Bronchial epithelial cell (primary cell): ENCODE results near the gene KPTN. TPM values are rescaled to one million over a fixed set of nuclear protein-coding genes. Genes with fewer than 3 reads are reported as not detected.

ENCODE experiments used
- DNase-seq: peaks from one replicate; pipeline ENCODE4 v3.0.0-alpha.2; 2010; ENCODE audit warnings: low read depth
- FAIRE-seq: peaks from 2 replicates; lab custom pipeline; 2011; peaks lifted over from hg19 to GRCh38; lab: Jason Lieb, UNC
- H3K27me3 ChIP-seq: 2 replicates; pipeline ENCODE4 v1.5.1; 2011; ENCODE audit warnings: low read length; ENCODE audit not compliant: control insufficient read depth, insufficient read depth
- H3K36me3 ChIP-seq: 2 replicates; pipeline ENCODE4 v1.5.1; 2011; ENCODE audit warnings: low read length; ENCODE audit not compliant: control insufficient read depth, insufficient read depth
- H3K4me3 ChIP-seq: 2 replicates; pipeline ENCODE4 v1.5.1; 2011; ENCODE audit warnings: mild to moderate bottlenecking, low read depth, low read length, control low read depth
- total RNA-seq: library from RNA; depleted of rRNA; stranded (reverse); fragments of >200 nt; gene quantifications from 2 replicates; pipeline ENCODE4 v1.2.1, GENCODE V29; 2014
- TF ChIP-seq, protein P1 (sequence below): IDR thresholded peaks from 2 replicates; pipeline ENCODE4 v1.5.1; 2011; ENCODE audit warnings: mild to moderate bottlenecking, moderate library complexity, low read length, control low read depth, inconsistent platforms; ENCODE audit not compliant: insufficient read depth, severe bottlenecking

The KPTN gene
- total RNA-seq, 1 donor from 2014 or later = 2.1 TPM

DNA sequence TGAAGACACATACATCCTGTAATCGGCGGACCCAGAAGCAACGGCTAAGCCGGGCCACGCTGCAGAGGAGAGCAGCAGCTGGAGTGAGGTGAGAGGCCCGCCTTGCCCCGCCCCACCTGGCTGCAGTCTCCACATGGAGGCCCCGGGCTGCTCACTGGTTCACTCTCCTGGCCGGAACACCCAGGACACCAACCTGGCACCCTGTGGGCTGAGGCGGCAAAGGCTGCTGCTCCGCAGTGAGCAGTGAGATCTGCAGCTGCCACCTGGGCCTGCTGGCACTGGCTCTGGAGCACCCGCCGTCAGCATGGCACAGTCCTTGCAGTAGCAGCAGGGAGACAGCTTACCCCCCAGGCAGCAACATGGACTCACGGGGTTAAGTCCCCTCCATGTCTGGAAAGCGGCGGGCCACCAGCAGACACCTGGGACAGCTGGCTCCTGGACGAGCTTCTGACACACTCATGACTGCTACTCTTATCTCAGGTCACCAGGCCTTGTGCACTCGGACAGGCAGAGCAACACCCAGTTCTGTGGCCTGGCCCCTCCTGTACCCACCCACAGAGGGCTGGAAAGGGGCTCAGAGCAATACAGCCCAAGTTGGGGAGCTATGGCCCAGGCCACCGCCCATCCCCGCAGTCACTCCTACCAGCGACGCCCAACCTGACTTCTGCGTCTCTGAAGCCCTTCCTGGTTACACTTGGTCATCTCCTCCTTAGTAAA is 13.2 kb upstream of the KPTN start:
- DNase-seq (no peak), FAIRE-seq (no peak)
- TF ChIP-seq, protein P1, sequence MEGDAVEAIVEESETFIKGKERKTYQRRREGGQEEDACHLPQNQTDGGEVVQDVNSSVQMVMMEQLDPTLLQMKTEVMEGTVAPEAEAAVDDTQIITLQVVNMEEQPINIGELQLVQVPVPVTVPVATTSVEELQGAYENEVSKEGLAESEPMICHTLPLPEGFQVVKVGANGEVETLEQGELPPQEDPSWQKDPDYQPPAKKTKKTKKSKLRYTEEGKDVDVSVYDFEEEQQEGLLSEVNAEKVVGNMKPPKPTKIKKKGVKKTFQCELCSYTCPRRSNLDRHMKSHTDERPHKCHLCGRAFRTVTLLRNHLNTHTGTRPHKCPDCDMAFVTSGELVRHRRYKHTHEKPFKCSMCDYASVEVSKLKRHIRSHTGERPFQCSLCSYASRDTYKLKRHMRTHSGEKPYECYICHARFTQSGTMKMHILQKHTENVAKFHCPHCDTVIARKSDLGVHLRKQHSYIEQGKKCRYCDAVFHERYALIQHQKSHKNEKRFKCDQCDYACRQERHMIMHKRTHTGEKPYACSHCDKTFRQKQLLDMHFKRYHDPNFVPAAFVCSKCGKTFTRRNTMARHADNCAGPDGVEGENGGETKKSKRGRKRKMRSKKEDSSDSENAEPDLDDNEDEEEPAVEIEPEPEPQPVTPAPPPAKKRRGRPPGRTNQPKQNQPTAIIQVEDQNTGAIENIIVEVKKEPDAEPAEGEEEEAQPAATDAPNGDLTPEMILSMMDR = no peak
- peaks cover 34% of the 10 kb centered on the region for H3K36me3 ChIP-seq
- H3K27me3 ChIP-seq = no peaks in the 10 kb centered on the region
- no peak overlapping the region for H3K4me3 ChIP-seq

DNA sequence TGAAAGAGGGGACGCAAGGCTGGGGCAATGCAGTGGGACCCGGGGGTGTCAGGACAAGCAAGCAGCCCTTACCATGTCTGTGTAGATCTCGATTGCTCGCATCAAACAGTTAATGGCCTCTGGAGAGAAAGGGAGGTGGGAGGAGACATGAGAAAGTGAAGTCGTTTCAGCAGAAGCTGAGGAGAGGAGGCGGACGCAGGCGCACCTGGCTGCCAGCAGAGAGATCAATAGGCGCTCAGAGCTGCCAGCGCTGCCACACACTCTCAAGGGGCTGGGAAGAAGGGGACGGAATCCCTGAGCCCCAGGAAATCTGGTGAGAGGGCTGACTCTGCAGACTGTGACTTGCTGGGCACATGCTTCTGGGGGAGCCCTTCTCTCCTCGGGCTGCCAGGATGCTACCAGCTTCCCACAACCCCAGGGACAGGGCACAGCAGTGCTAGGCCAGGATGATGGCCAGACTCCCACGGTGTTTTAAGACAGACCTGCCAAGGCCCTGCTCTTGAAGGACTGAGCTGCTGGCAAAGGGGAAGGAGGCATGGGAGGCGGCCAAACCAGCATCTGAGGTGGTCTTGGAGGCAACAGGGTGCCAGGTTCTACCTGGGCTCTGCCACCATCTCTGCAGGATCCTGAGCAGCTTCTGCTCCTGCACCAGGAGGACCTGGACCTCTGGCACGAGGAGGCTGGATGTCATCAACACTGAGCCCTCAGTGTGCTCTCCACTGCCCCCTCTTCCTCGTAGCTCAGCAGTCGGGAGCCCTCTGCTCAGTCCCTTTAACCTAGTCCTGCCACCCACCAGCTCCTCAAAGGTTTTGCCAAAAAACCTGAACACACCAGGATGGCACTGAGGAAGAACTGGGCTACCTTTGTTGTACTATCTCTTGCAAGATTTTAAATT is 11.7 kb upstream of the KPTN start:
- FAIRE-seq = no peak

GRCh38 chr19:47494729-47495128 is 10.7 kb upstream of the KPTN start:
- FAIRE-seq = no peak
- TF ChIP-seq, protein P1 = no peak
- DNase-seq = no peak
- Histone ChIP-seq H3K27me3 (no peaks in the 10 kb centered on the region), H3K36me3 (peaks cover 28% of the 10 kb centered on the region), H3K4me3 (no peak overlapping the region)

More for the DNA sequence above, 11.7 kb upstream of the KPTN start:
- DNase-seq = no peak
- H3K36me3 ChIP-seq = peaks cover 32% of the 10 kb centered on the region
- H3K27me3 ChIP-seq = no peaks in the 10 kb centered on the region
- TF ChIP-seq, protein P1 = no peak
- H3K4me3 ChIP-seq = no peak overlapping the region

DNA sequence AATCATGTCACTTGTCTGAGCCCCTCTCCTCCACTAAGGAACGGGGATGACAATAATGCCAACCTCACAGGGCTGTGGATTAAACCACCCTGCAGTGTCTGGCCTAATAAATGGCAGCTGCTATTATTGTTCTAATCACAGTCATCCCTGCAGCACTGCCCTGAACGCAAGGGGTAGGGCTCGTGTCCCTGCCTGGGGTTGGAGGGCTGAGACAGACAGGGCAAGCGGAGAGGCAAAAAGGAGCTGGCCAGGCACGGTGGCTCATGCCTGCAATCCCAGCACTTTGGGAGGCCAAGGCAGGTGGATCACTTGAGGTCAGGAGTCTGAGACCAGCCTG is 10.2 kb upstream of the KPTN start:
- no peaks in the 10 kb centered on the region for H3K27me3 ChIP-seq
- no peak for FAIRE-seq
- DNase-seq = no peak
- peaks cover 29% of the 10 kb centered on the region for H3K36me3 ChIP-seq
- TF ChIP-seq, protein P1 = no peak
- H3K4me3 ChIP-seq = no peak overlapping the region

DNA sequence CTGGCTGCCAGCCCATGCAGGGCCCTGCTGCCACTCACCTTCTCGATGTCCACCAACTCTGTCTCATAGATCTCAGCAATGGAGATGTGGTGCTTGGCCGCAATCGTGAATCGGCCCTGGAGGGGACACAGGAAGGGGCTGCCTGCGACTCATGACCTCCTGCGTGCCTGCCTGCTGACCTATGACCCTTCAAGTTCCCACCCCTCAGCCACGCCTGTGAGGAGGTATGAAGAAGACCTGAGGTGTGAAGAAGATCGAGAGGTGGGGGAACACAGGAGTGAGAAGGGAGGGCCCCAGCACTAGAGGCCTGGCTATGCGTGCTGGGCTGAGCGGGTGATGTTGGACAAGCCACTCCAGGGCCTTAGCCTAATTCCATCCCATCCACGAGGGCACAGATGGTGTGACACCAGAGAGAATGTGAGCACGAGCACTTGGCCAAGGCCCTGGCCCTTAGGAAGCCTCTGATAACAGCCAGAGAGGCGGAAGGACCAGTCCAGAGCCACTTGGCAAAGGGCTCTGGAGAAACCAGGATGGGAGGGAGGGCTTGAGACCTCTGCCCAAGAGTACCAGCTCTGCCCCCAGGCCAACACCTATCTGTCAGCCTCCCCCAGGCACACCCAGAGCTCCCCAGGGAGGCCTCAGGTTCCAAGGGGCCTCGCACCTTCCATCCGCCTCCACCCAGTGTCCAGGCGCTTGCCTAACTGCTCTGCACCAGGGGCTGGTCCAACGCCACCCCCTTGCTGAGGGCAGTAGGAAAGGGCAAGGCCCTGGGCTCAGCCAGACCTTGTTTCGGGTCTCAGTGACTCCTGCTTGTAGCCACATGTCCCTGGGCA is 9.6 kb upstream of the KPTN start:
- peaks cover 28% of the 10 kb centered on the region for H3K36me3 ChIP-seq
- FAIRE-seq = no peak

More for the DNA sequence above, 9.6 kb upstream of the KPTN start:
- DNase-seq = no peak
- Histone ChIP-seq H3K27me3 (no peaks in the 10 kb centered on the region), H3K4me3 (no peak overlapping the region)
- TF ChIP-seq, protein P1 = no peak
